Loucy (cell line): ENCODE data around the gene PARP8.

Experiments used
- CTCF ChIP-seq: fragments of 200-600 bp; sonication (generic); conservative IDR thresholded peaks from 2 replicates; pipeline ENCODE4 v1.5.1; 2014; ENCODE audit warnings: mild to moderate bottlenecking, antibody characterized with exemption, low read length
- EZH2phosphoT487 ChIP-seq: fragments of 200-600 bp; IDR thresholded peaks from 2 replicates; pipeline ENCODE4 v1.6.1; 2018; ENCODE audit warnings: antibody characterized with exemption, mild to moderate bottlenecking, moderate library complexity, borderline replicate concordance

DNA sequence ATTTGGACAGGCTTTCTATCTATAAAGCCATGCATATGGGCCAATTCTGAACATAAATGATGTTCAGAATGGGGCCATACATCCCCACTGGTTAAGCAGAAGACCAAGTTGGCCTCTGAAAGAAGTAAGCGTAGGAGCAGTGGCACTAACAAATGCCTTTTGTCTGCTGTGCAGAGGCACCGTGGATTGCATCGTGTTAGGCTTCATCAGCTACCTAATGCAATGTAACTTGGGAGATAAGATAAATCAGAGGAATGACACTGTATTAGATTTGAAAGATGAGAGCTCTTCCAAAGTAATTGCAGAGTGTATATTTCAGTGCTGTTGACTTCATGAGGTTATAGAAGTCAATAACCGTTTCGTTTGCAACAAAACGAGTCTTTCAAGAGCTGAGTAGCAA is 148.1 kb downstream of the PARP8 start:
- TF ChIP-seq CTCF = no peak
- TF ChIP-seq EZH2phosphoT487 = no peak
